HEK293T (cell line): ENCODE results near the gene PHAX.
"Not testable (repeated sequence)": the region's sequence is repeated elsewhere in the genome, so short reads cannot be mapped to it uniquely, and the experiment has no call there.

Source experiments
- CTCF ChIA-PET: fragments of 350-600 bp; formaldehyde crosslinking; extraction: SDS; loops from one replicate; lab custom pipeline; 2021; ENCODE audit warnings: antibody characterized with exemption, inconsistent platforms; lab: Yijun Ruan, JAX
- POLR2A ChIA-PET: fragments of 350-600 bp; formaldehyde crosslinking; extraction: SDS; loops from one replicate; lab custom pipeline; 2020; ENCODE audit warnings: antibody characterized with exemption, inconsistent platforms; lab: Yijun Ruan, JAX
- DNase-seq: peaks from one replicate; pipeline ENCODE4 v3.0.0; 2012; ENCODE audit warnings: mixed read lengths; ENCODE audit errors: extremely low spot score
- ARNT ChIP-seq: fragments of 450-650 bp; IDR thresholded peaks from 2 replicates; pipeline ENCODE4 v1.6.1; 2017; ENCODE audit warnings: mild to moderate bottlenecking
- BHLHE40 ChIP-seq: fragments of 450-650 bp; IDR thresholded peaks from 2 replicates; pipeline ENCODE4 v1.6.1; 2016; ENCODE audit warnings: mild to moderate bottlenecking, moderate library complexity, borderline replicate concordance
- CTBP1 ChIP-seq: fragments of 450-650 bp; IDR thresholded peaks from 2 replicates; pipeline ENCODE4 v1.6.1; 2016; ENCODE audit warnings: borderline replicate concordance
- ELF4 ChIP-seq: fragments of 450-650 bp; IDR thresholded peaks from 2 replicates; pipeline ENCODE4 v1.6.1; 2017; ENCODE audit warnings: antibody characterized with exemption
- FOXA1 ChIP-seq: fragments of 450-650 bp; IDR thresholded peaks from 2 replicates; pipeline ENCODE4 v1.6.1; 2016; ENCODE audit warnings: mild to moderate bottlenecking
- FOXK2 ChIP-seq: fragments of 450-650 bp; IDR thresholded peaks from 2 replicates; pipeline ENCODE4 v1.6.1; 2016; ENCODE audit warnings: mild to moderate bottlenecking
- FOXM1 ChIP-seq: fragments of 450-650 bp; IDR thresholded peaks from 2 replicates; pipeline ENCODE4 v1.6.1; 2017; ENCODE audit warnings: mild to moderate bottlenecking, borderline replicate concordance
- HDGF ChIP-seq: fragments of 450-650 bp; IDR thresholded peaks from 2 replicates; pipeline ENCODE4 v1.6.1; 2017; ENCODE audit warnings: antibody characterized with exemption, borderline replicate concordance
- L3MBTL2 ChIP-seq: fragments of 450-650 bp; conservative IDR thresholded peaks from 2 replicates; pipeline ENCODE4 v1.6.1; 2016; ENCODE audit warnings: mild to moderate bottlenecking
- LEF1 ChIP-seq: fragments of 450-650 bp; IDR thresholded peaks from 2 replicates; pipeline ENCODE4 v1.6.1; 2017; ENCODE audit warnings: mild to moderate bottlenecking, borderline replicate concordance
- NFRKB ChIP-seq: fragments of 450-650 bp; IDR thresholded peaks from 2 replicates; pipeline ENCODE4 v1.6.1; 2016; ENCODE audit warnings: mild to moderate bottlenecking, moderate library complexity
- PKNOX1 ChIP-seq: fragments of 450-650 bp; IDR thresholded peaks from 2 replicates; pipeline ENCODE4 v1.6.1; 2016
- SP1 ChIP-seq: fragments of 450-650 bp; IDR thresholded peaks from 2 replicates; pipeline ENCODE4 v1.6.1; 2017
- SUZ12 ChIP-seq: fragments of 450-650 bp; IDR thresholded peaks from 2 replicates; pipeline ENCODE4 v1.6.1; 2016; ENCODE audit warnings: mild to moderate bottlenecking
- TARDBP ChIP-seq: fragments of 450-650 bp; IDR thresholded peaks from 2 replicates; pipeline ENCODE4 v1.6.1; 2016
- ZNF384 ChIP-seq: fragments of 450-650 bp; IDR thresholded peaks from 2 replicates; pipeline ENCODE4 v1.6.1; 2016

The PHAX gene

GRCh38 chr5:126591549-126591948 is 9.2 kb upstream of the PHAX start:
- POLR2A ChIA-PET = no interaction called here
- CTCF ChIA-PET = interaction anchor here (1.1 kb wide), 1 partner anchor 10 kb away, joined by 3 read pairs; the partner anchor contains the start of gene PHAX
- no peak for TF ChIP-seq NFRKB
- TF ChIP-seq BHLHE40 = no peak
- TF ChIP-seq LEF1 = no peak
- TF ChIP-seq SUZ12 = no peak
- TF ChIP-seq HDGF = no peak
- no peak for TF ChIP-seq ELF4
- no peak for TF ChIP-seq FOXK2
- TF ChIP-seq ARNT = no peak
- TF ChIP-seq ZNF384 = no peak
- no peak for DNase-seq

GRCh38 chr5:126594748-126595485 is 5.8 kb upstream of the PHAX start, which contains the start of gene ALDH7A1:
ALDH7A1 (minus strand) TSS chr5:126595219; CDS start chr5:126595198, 21 bp downstream.
- TF ChIP-seq FOXK2 (no peak), HDGF (no peak), CTBP1 (no peak), LEF1 (no peak), ELF4 (peak; percentile 27; the same call in 1 of the 2 replicates), L3MBTL2 (peak; percentile 84), FOXA1 (no peak), BHLHE40 (no peak), NFRKB (no peak), SUZ12 (no peak), ARNT (no peak)
- ChIA-PET POLR2A (interaction anchor here (0.6 to 1.8 kb wide), 17 partner anchors 9 to 1117 kb away, joined by 3 to 16 read pairs (median 4); partner anchors contain the start of genes GRAMD2B and LMNB1), CTCF (interaction anchor here (0.6 to 1.3 kb wide), 7 partner anchors 9 to 665 kb away, joined by 3 to 8 read pairs (median 5); no protein-coding TSS in a partner anchor)
- DNase-seq = peak; percentile 94

- no peak for TF ChIP-seq TARDBP
- TF ChIP-seq ARNT = no peak
- no peak for TF ChIP-seq ELF4
- no peak for TF ChIP-seq L3MBTL2
- no peak for TF ChIP-seq FOXA1
- no peak for TF ChIP-seq BHLHE40
- no peak for TF ChIP-seq FOXM1
- no peak for TF ChIP-seq ZNF384
- no peak for TF ChIP-seq FOXK2
- TF ChIP-seq LEF1 = no peak
- TF ChIP-seq SP1 = no peak
- CTCF ChIA-PET = interaction anchor here (0.6 to 1.3 kb wide), 6 partner anchors 8 to 433 kb away, joined by 3 to 8 read pairs (median 6); no protein-coding TSS in a partner anchor
- POLR2A ChIA-PET = interaction anchor here (0.7 to 1.8 kb wide), 15 partner anchors 10 to 1118 kb away, joined by 3 to 16 read pairs (median 4); partner anchors contain the start of gene LMNB1
- DNase-seq = no peak
Measured at GRCh38 chr5:126595486-126596083, 5.2 kb upstream of the PHAX start.

- no peak for TF ChIP-seq ARNT
- TF ChIP-seq L3MBTL2 = no peak
- no peak for TF ChIP-seq NFRKB
- no peak for TF ChIP-seq ELF4
- no peak for DNase-seq
- CTCF ChIA-PET = no interaction called here
- POLR2A ChIA-PET = no interaction called here
Measured at GRCh38 chr5:126597156-126597555, 3.6 kb upstream of the PHAX start.

- CTCF ChIA-PET = no interaction called here
- DNase-seq = no peak
- POLR2A ChIA-PET = no interaction called here
- TF ChIP-seq ARNT (no peak), FOXK2 (no peak), PKNOX1 (no peak), LEF1 (no peak), ELF4 (no peak), NFRKB (no peak), FOXM1 (no peak), SP1 (no peak), BHLHE40 (no peak), SUZ12 (no peak), L3MBTL2 (no peak), FOXA1 (no peak), ZNF384 (no peak), HDGF (no peak), CTBP1 (no peak), TARDBP (no peak)
Measured at GRCh38 chr5:126599499-126599898, 1.2 kb upstream of the PHAX start.

GRCh38 chr5:126599971-126600630 is 646 bp upstream of the PHAX start:
- ChIA-PET CTCF (interaction anchor here (0.6 to 1.2 kb wide), 3 partner anchors 28 to 649 kb away, joined by 3 read pairs; no protein-coding TSS in a partner anchor), POLR2A (interaction anchor here (0.8 to 1.3 kb wide), 3 partner anchors 21 to 177 kb away, joined by 4 to 6 read pairs (median 4); partner anchors contain the start of genes GRAMD2B and LMNB1)
- DNase-seq = not testable (repeated sequence)
